H1 (cell line): Measurements from ENCODE around the gene RXRA. TPM values are rescaled to one million over a fixed set of nuclear protein-coding genes. Genes with fewer than 3 reads are reported as not detected.

Experiments
- CTCF ChIA-PET: fragments of 300-600 bp; sonication (Branson Sonifier 250); formaldehyde crosslinking; loops from one replicate; lab custom pipeline; 2021; ENCODE audit not compliant: partially characterized antibody; lab: Charles Lee
- POLR2A ChIA-PET: fragments of 300-600 bp; sonication (Branson Sonifier 250); formaldehyde crosslinking; loops from one replicate; lab custom pipeline; 2021; ENCODE audit warnings: inconsistent platforms; ENCODE audit not compliant: partially characterized antibody; lab: Charles Lee
- DNase-seq, 2 experiments: peaks; one replicate each; pipeline versions ENCODE4 v3.0.0 to v3.0.0-alpha.2; 2010 to 2022; ENCODE audit warnings: low spot score in 2 of 2, low read depth in 1 of 2, mixed read lengths in 1 of 2
- FAIRE-seq: peaks from 2 replicates; lab custom pipeline; 2011; peaks lifted over from hg19 to GRCh38; lab: Jason Lieb, UNC
- H2AFZ ChIP-seq: 2 replicates; pipeline ENCODE4 v1.8.1; 2012; ENCODE audit warnings: low read length, inconsistent platforms
- H2AK5ac ChIP-seq: 2 replicates; pipeline ENCODE4 v1.6.1; 2013; ENCODE audit warnings: low read depth, low read length
- H2BK120ac ChIP-seq: replicated peaks from 2 replicates; pipeline ENCODE3; 2013; ENCODE audit warnings: low read depth, low read length, inconsistent platforms
- H2BK12ac ChIP-seq: 2 replicates; pipeline ENCODE4 v1.6.1; 2013; ENCODE audit warnings: low read depth, low read length
- H2BK15ac ChIP-seq: 2 replicates; pipeline ENCODE4 v1.6.1; 2013; ENCODE audit warnings: low read length
- H2BK20ac ChIP-seq: 2 replicates; pipeline ENCODE4 v1.6.1; 2013; ENCODE audit warnings: low read length
- H2BK5ac ChIP-seq: 2 replicates; pipeline ENCODE4 v1.6.1; 2013; ENCODE audit warnings: low read depth, low read length
- H3K14ac ChIP-seq: 2 replicates; pipeline ENCODE4 v1.6.1; 2013; ENCODE audit warnings: inconsistent platforms; ENCODE audit not compliant: insufficient read length
- H3K18ac ChIP-seq: 2 replicates; pipeline ENCODE4 v1.6.1; 2013; ENCODE audit warnings: low read length; ENCODE audit errors: extremely low read depth
- H3K23ac ChIP-seq: 2 replicates; pipeline ENCODE4 v1.6.1; 2013; ENCODE audit warnings: inconsistent platforms; ENCODE audit not compliant: insufficient read length
- H3K23me2 ChIP-seq: 2 replicates; pipeline ENCODE4 v1.6.1; 2013; ENCODE audit warnings: low read depth, low read length
- H3K27ac ChIP-seq: 2 replicates; pipeline ENCODE4 v1.6.1; 2011; ENCODE audit warnings: low read depth, low read length, inconsistent platforms
- H3K27me3 ChIP-seq, 4 experiments: replicated peaks in 1 of 4; 1 replicate in 1 of 4; 2 replicates in 3 of 4; pipeline versions ENCODE4 v1.6.1 to v1.8.1; 2011 to 2013; ENCODE audit warnings: low read length in 3 of 4, mild to moderate bottlenecking in 3 of 4, inconsistent platforms in 2 of 4, mixed read lengths in 2 of 4, moderate library complexity in 1 of 4; ENCODE audit not compliant: control insufficient read depth in 3 of 4, insufficient read depth in 3 of 4; ENCODE audit errors: extremely low read depth in 1 of 4
- H3K36me3 ChIP-seq, 4 experiments: 2 replicates each; pipeline versions ENCODE4 v1.6.1 to v1.8.1; 2011 to 2013; ENCODE audit warnings: mild to moderate bottlenecking in 4 of 4, low read length in 3 of 4, moderate library complexity in 2 of 4, control low read depth in 1 of 4, inconsistent platforms in 1 of 4; ENCODE audit not compliant: insufficient read depth in 4 of 4, control insufficient read depth in 2 of 4
- H3K4ac ChIP-seq: replicated peaks from 2 replicates; pipeline ENCODE3; 2013; ENCODE audit warnings: low read length, low read depth, mixed read lengths, inconsistent platforms; ENCODE audit not compliant: insufficient read length
- H3K4me1 ChIP-seq, 4 experiments: replicated peaks in 1 of 4; 1 replicate in 1 of 4; 2 replicates in 3 of 4; pipeline versions ENCODE4 v1.6.1 to v1.8.1; 2011 to 2013; ENCODE audit warnings: low read length in 3 of 4, inconsistent platforms in 2 of 4, mixed read lengths in 1 of 4; ENCODE audit not compliant: insufficient read depth in 4 of 4, control insufficient read depth in 3 of 4
- H3K4me2 ChIP-seq, 2 experiments: 2 replicates each; pipeline versions ENCODE4 v1.6.1 to v1.8.1; 2011 to 2013; ENCODE audit warnings: low read depth in 2 of 2, low read length in 2 of 2, control low read depth in 1 of 2, inconsistent platforms in 1 of 2, mild to moderate bottlenecking in 1 of 2; ENCODE audit not compliant: insufficient read depth in 1 of 2
- H3K4me3 ChIP-seq, 4 experiments: fragments of 200-600, 300-600 bp in 1 of 4; sonication (generic), shearing (Covaris generic), sonication (Bioruptor Twin) in 1 of 4; 2 replicates each; pipeline versions ENCODE4 v1.5.1 to v1.8.1; 2011 to 2016; ENCODE audit warnings: low read length in 4 of 4, low read depth in 3 of 4, control low read depth in 2 of 4, inconsistent platforms in 2 of 4, mild to moderate bottlenecking in 2 of 4, mixed read lengths in 1 of 4, moderate library complexity in 1 of 4; ENCODE audit not compliant: insufficient read depth in 2 of 4; ENCODE audit errors: extremely low read depth in 1 of 4
- H3K56ac ChIP-seq: replicated peaks from 2 replicates; pipeline ENCODE3; 2013; ENCODE audit warnings: low read depth, mild to moderate bottlenecking, mixed read lengths, low read length, inconsistent platforms; ENCODE audit not compliant: insufficient read length
- H3K79me1 ChIP-seq: 2 replicates; pipeline ENCODE4 v1.6.1; 2013; ENCODE audit warnings: low read depth, low read length, control low read depth
- H3K79me2 ChIP-seq, 2 experiments: 2 replicates each; pipeline versions ENCODE4 v1.6.1 to v1.8.1; 2012 to 2013; ENCODE audit warnings: low read length in 2 of 2, mild to moderate bottlenecking in 2 of 2, inconsistent platforms in 1 of 2; ENCODE audit not compliant: insufficient read depth in 2 of 2, control insufficient read depth in 1 of 2
- H3K9ac ChIP-seq, 4 experiments: replicated peaks in 1 of 4; 1 replicate in 1 of 4; 2 replicates in 3 of 4; pipeline versions ENCODE4 v1.6.1 to v1.8.1; 2011 to 2013; ENCODE audit warnings: low read depth in 3 of 4, low read length in 3 of 4, control low read depth in 2 of 4, mild to moderate bottlenecking in 2 of 4, moderate library complexity in 2 of 4, inconsistent platforms in 1 of 4; ENCODE audit errors: extremely low read depth in 1 of 4
- H3K9me3 ChIP-seq, 2 experiments: 2 replicates each; pipeline versions ENCODE4 v1.6.1 to v1.8.1; 2012 to 2013; ENCODE audit warnings: mild to moderate bottlenecking in 2 of 2, moderate library complexity in 2 of 2, control low read depth in 1 of 2, inconsistent platforms in 1 of 2, low read depth in 1 of 2, low read length in 1 of 2, mixed read lengths in 1 of 2; ENCODE audit not compliant: insufficient read depth in 2 of 2
- H4K20me1 ChIP-seq, 2 experiments: replicated peaks in 1 of 2; 2 replicates each; pipeline versions ENCODE3 to v1.8.1; 2011 to 2013; ENCODE audit warnings: inconsistent platforms in 2 of 2, low read length in 2 of 2, mild to moderate bottlenecking in 1 of 2; ENCODE audit not compliant: insufficient read depth in 2 of 2, control insufficient read depth in 1 of 2
- H4K5ac ChIP-seq: 2 replicates; pipeline ENCODE4 v1.6.1; 2013; ENCODE audit warnings: low read length, low read depth, mixed read lengths, inconsistent platforms; ENCODE audit not compliant: insufficient read length
- H4K8ac ChIP-seq: 2 replicates; pipeline ENCODE4 v1.8.0; 2013; ENCODE audit warnings: mild to moderate bottlenecking, moderate library complexity, low read length, inconsistent platforms; ENCODE audit not compliant: insufficient read depth; ENCODE audit errors: extremely low read depth
- H4K91ac ChIP-seq: replicated peaks from 2 replicates; pipeline ENCODE3; 2013; ENCODE audit warnings: low read length, mixed read lengths, inconsistent platforms; ENCODE audit not compliant: insufficient read length
- RFX5 ChIP-seq: IDR thresholded peaks from 2 replicates; pipeline ENCODE4 v1.6.1; 2011; ENCODE audit warnings: low read depth, low read length, improper control_type of control experiment, borderline replicate concordance
- ZNF274 ChIP-seq: IDR thresholded peaks from 2 replicates; pipeline ENCODE4 v1.7.0; 2012; ENCODE audit warnings: low read length, borderline replicate concordance; ENCODE audit errors: extremely low read depth
- WGBS, 2 experiments: shearing (Covaris generic) in 1 of 2; methylation state at CpG; one replicate each; pipeline versions ENCODE4 v1.1.6 to v1.1.7; 2013 to 2015; ENCODE audit warnings: low lambda C conversion rate in 2 of 2, mixed read lengths in 2 of 2, inconsistent platforms in 1 of 2, low coverage in 1 of 2, missing lambda C conversion rate in 1 of 2; ENCODE audit not compliant: insufficient replicate concordance in 2 of 2, insufficient coverage in 1 of 2, insufficient read length in 1 of 2; ENCODE audit errors: extremely low coverage in 1 of 2, missing lambda C conversion rate in 1 of 2; 5-methylcytosine and 5-hydroxymethylcytosine counted together
- polyA plus RNA-seq, 7 experiments: library from polyadenylated mRNA; depleted of rRNA in 3 of 7; stranded (reverse) in 5 of 7; unstranded in 2 of 7; fragments of >200 nt in 5 of 7; fragments of 200-250 nt in 2 of 7; gene quantifications; 1 replicate in 5 of 7; 2 replicates in 1 of 7; 4 replicates in 1 of 7; pipeline versions ENCODE4 v1.2.1 to v1.2.3, GENCODE V29; 2011 to 2013; ENCODE audit warnings: missing spikeins in 2 of 7, mixed read lengths in 2 of 7
- total RNA-seq: library from RNA; stranded (reverse); fragmentation: NEBNext Ultra II Directional; extraction: Animal tissue kit (Norgen Biotek cat#: 25700); gene quantifications from 2 replicates; pipeline ENCODE4 v1.2.1, GENCODE V29; 2021

The RXRA gene
- total and polyA plus RNA-seq, 2 of the 8 experiments (the other 6 are each of a cell fraction or from before 2014, with no cell fraction given) = 9.8 to 29.4 TPM

DNA sequence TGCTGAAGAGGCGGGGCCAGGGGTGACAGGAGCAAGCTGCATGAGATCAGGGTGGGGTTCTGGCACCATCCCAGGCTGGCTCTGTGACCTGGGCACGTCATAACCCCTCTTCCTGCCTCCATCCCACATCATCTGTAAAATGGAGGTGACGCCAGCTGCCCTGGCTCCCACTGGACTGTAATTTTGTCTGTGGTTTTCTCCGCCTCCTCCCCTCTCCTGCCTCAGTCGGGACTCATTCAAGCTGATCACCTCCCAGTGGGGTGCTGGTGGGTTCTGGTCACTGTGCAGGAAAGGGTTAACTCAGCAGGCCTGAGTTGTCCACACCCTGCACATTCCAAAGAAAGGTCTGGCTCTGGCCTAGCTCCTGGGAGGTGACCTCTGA is 128.2 kb downstream of the RXRA start:
- POLR2A ChIA-PET = no interaction called here
- no peak overlapping the region for H3K4me2 ChIP-seq
- no peak overlapping the region for H3K4ac ChIP-seq
- H3K14ac ChIP-seq = no peak overlapping the region
- FAIRE-seq (no peak), DNase-seq (no peak)
- H2BK15ac ChIP-seq = no peak overlapping the region
- no peak overlapping the region for H2BK120ac ChIP-seq
- no peaks in the 10 kb centered on the region for H3K79me2 ChIP-seq
- no peaks in the 10 kb centered on the region for H3K36me3 ChIP-seq
- no peak overlapping the region for H3K56ac ChIP-seq
- H2BK12ac ChIP-seq = no peak overlapping the region
- H4K20me1 ChIP-seq = no peaks in the 10 kb centered on the region
- no peaks in the 10 kb centered on the region for H3K79me1 ChIP-seq
- H2AFZ ChIP-seq = no peak overlapping the region
- CTCF ChIA-PET = interaction anchor here (0.7 to 1.2 kb wide), 2 partner anchors 11 to 235 kb away, joined by 3 to 5 read pairs; no protein-coding TSS in a partner anchor
- H3K23ac ChIP-seq = no peak overlapping the region
- H2BK5ac ChIP-seq = no peak overlapping the region; the same call in 1 of the 2 replicates
- H4K5ac ChIP-seq = no peak overlapping the region
- H3K18ac ChIP-seq = no peak overlapping the region
- H3K9ac ChIP-seq = no peak overlapping the region
- no peak overlapping the region for H2AK5ac ChIP-seq
- TF ChIP-seq RFX5 = no peak
- TF ChIP-seq ZNF274 = no peak
- TF ChIP-seq, all 59 proteins: peak for 0
- Histone ChIP-seq H3K27me3 (no peaks in the 10 kb centered on the region), H3K9me3 (no peaks in the 10 kb centered on the region), H3K27ac (no peak overlapping the region), H4K91ac (no peak overlapping the region), H3K23me2 (peaks cover 7% of the 10 kb centered on the region; the same call in 1 of the 2 replicates), H3K4me3 (no peak overlapping the region), H2BK20ac (no peak overlapping the region), H4K8ac (no peak overlapping the region), H3K4me1 (peaks cover 0 to 3% (median 1%) of the 10 kb centered on the region in 4 experiments; a peak in 2 of 7 replicates)
- WGBS, 2 experiments = 82% methylated on average over 5 of the region's 5 CpGs; no CpG with 5 or more reads in 1 of the 2 experiments
